K562 (cell line): ENCODE measurements around the gene MED16. TPM values are rescaled to one million over a fixed set of nuclear protein-coding genes. Genes with fewer than 3 reads are reported as not detected.
"Not testable (repeated sequence)": the region's sequence is repeated elsewhere in the genome, so short reads cannot be mapped to it uniquely, and the experiment has no call there.

Experiments
- ATAC-seq: fragments of 200-7000 bp; cut with Tn5 transposase; 3 replicates; pipeline ENCODE4 v1.9.1; 2020; ENCODE audit warnings: moderate library complexity
- BruUV-seq: library from RNA; stranded (reverse); fragments of 400-500 nt; replicated peaks from 2 replicates; lab custom pipeline; 2021; lab: Mats Ljungman, UMichigan
- CTCF ChIA-PET: fragments of 300-600 bp; formaldehyde crosslinking; extraction: SDS; loops from one replicate; lab custom pipeline; 2021; ENCODE audit warnings: low intra/inter-chr PET ratio; lab: Yijun Ruan, JAX
- POLR2A ChIA-PET: fragments of 300-600, 350-650 bp; sonication (Branson Sonifier 250); formaldehyde crosslinking; extraction: SDS; loops from one replicate; lab custom pipeline; 2021; ENCODE audit warnings: antibody characterized with exemption, inconsistent platforms; lab: Yijun Ruan, JAX
- DNase-seq, 4 experiments: peaks; one replicate each; pipeline versions ENCODE4 v3.0.0 to v3.0.0-alpha.2; 2011 to 2018; ENCODE audit warnings: low spot score in 3 of 4, mixed read lengths in 3 of 4; ENCODE audit errors: extremely low read depth in 1 of 4
- FAIRE-seq: peaks from 2 replicates; lab custom pipeline; 2011; peaks lifted over from hg19 to GRCh38; lab: Jason Lieb, UNC
- H2AFZ ChIP-seq: 2 replicates; pipeline ENCODE4 v1.6.0; 2011; ENCODE audit warnings: low read depth, low read length, control low read depth, inconsistent platforms
- H3K27ac ChIP-seq: fragments of 200-600 bp; 3 replicates; pipeline ENCODE4 v1.8.0; 2011; ENCODE audit warnings: low read depth, mild to moderate bottlenecking, control low read depth, inconsistent platforms, low read length, moderate library complexity, mixed read lengths; ENCODE audit errors: extremely low read depth
- H3K27me3 ChIP-seq, 2 experiments: fragments of 300-600 bp in 1 of 2; 2 replicates in 1 of 2; 3 replicates in 1 of 2; pipeline versions ENCODE4 v1.6.0 to v1.8.0; 2011; ENCODE audit warnings: inconsistent platforms in 2 of 2, low read length in 2 of 2, mild to moderate bottlenecking in 1 of 2, mixed read lengths in 1 of 2, moderate library complexity in 1 of 2; ENCODE audit not compliant: control insufficient read depth in 2 of 2, insufficient read depth in 2 of 2
- H3K36me3 ChIP-seq: fragments of 300-600 bp; 3 replicates; pipeline ENCODE4 v1.8.0; 2011; ENCODE audit warnings: mild to moderate bottlenecking, low read length, inconsistent platforms; ENCODE audit not compliant: control insufficient read depth, insufficient read depth
- H3K4me1 ChIP-seq, 2 experiments: fragments of 200-600 bp in 1 of 2; replicated peaks in 1 of 2; 2 replicates in 1 of 2; 3 replicates in 1 of 2; pipeline versions ENCODE4 v1.5.1 to v1.8.0; 2011; ENCODE audit warnings: inconsistent platforms in 2 of 2, low read length in 2 of 2, mild to moderate bottlenecking in 1 of 2, mixed read lengths in 1 of 2, moderate library complexity in 1 of 2; ENCODE audit not compliant: control insufficient read depth in 2 of 2, insufficient read depth in 2 of 2
- H3K4me2 ChIP-seq: 2 replicates; pipeline ENCODE4 v1.6.1; 2011; ENCODE audit warnings: low read length, control low read depth, inconsistent platforms, mixed read lengths; ENCODE audit not compliant: insufficient read depth
- H3K4me3 ChIP-seq: fragments of 200-600 bp; sonication (generic), shearing (Covaris generic); 2 replicates; pipeline ENCODE4 v1.5.1; 2016; ENCODE audit warnings: control low read depth, inconsistent platforms
- H3K79me2 ChIP-seq: fragments of 200-600 bp; 3 replicates; pipeline ENCODE4 v1.8.0; 2011; ENCODE audit warnings: low read length, inconsistent platforms; ENCODE audit not compliant: control insufficient read depth, insufficient read depth
- H3K9ac ChIP-seq, 2 experiments: 2 replicates each; pipeline versions ENCODE4 v1.6.0 to v1.6.1; 2011; ENCODE audit warnings: low read depth in 2 of 2, low read length in 2 of 2, control low read depth in 1 of 2, inconsistent platforms in 1 of 2, mild to moderate bottlenecking in 1 of 2, mixed read lengths in 1 of 2; ENCODE audit not compliant: insufficient read depth in 1 of 2
- H3K9me1 ChIP-seq: one replicate; pipeline ENCODE4 v1.6.0; 2011; ENCODE audit warnings: inconsistent platforms, mild to moderate bottlenecking, low read length, moderate library complexity; ENCODE audit not compliant: control insufficient read depth, insufficient read depth
- H3K9me3 ChIP-seq: replicated peaks from 2 replicates; pipeline ENCODE4 v1.5.1; 2011; ENCODE audit warnings: low read depth, low read length, inconsistent platforms; ENCODE audit not compliant: control insufficient read depth, insufficient read depth
- H4K20me1 ChIP-seq: replicated peaks from 2 replicates; pipeline ENCODE4 v1.6.1; 2011; ENCODE audit warnings: low read length, inconsistent platforms, mixed read lengths; ENCODE audit not compliant: control insufficient read depth, insufficient read depth
- ADNP ChIP-seq: fragments of 200-800 bp; sonication (Bioruptor generic); IDR thresholded peaks from 2 replicates; pipeline ENCODE4 v1.6.1; 2016; ENCODE audit warnings: missing genetic modification characterization, missing compliant biosample characterization
- BCOR ChIP-seq: fragments of 450-650 bp; IDR thresholded peaks from 2 replicates; pipeline ENCODE4 v1.6.1; 2016
- BHLHE40 ChIP-seq: IDR thresholded peaks from 2 replicates; pipeline ENCODE4 v1.6.1; 2011; ENCODE audit warnings: low read length, improper control_type of control experiment
- COPS2 ChIP-seq: fragments of 450-650 bp; conservative IDR thresholded peaks from 2 replicates; pipeline ENCODE4 v1.6.1; 2016; ENCODE audit warnings: mild to moderate bottlenecking, moderate library complexity
- KDM1A ChIP-seq, 2 experiments: fragments of 450-650 bp; IDR thresholded peaks; 2 replicates each; pipeline ENCODE4 v1.6.1; 2016; ENCODE audit warnings: mild to moderate bottlenecking in 2 of 2
- PKNOX1 ChIP-seq: fragments of 450-650 bp; IDR thresholded peaks from 2 replicates; pipeline ENCODE4 v1.6.1; 2016
- PTBP1 ChIP-seq: fragments of 200-400 bp; formaldehyde crosslinking; IDR thresholded peaks from 2 replicates; pipeline ENCODE4 v1.6.1; 2017; ENCODE audit warnings: low read depth, low read length
- RBM25 ChIP-seq: fragments of 200-400 bp; formaldehyde crosslinking; IDR thresholded peaks from 2 replicates; pipeline ENCODE4 v1.6.1; 2018; ENCODE audit warnings: low read length, low read depth, moderate library complexity; ENCODE audit not compliant: severe bottlenecking
- SMARCA4 ChIP-seq: fragments of 450-650 bp; IDR thresholded peaks from 2 replicates; pipeline ENCODE4 v1.6.1; 2016
- ZNF3 ChIP-seq: fragments of 250-450 bp; sonication (Bioruptor Pico); IDR thresholded peaks from 2 replicates; pipeline ENCODE4 v1.5.0; 2021; ENCODE audit warnings: mild to moderate bottlenecking, moderate library complexity
- ZNF75A ChIP-seq: fragments of 450-650 bp; formaldehyde crosslinking; IDR thresholded peaks from 2 replicates; pipeline ENCODE4 v1.4.0; 2020; ENCODE audit warnings: mild to moderate bottlenecking
- WGBS: fragments of 100-300 bp; shearing (Covaris generic); methylation state at CpG from one replicate; pipeline ENCODE4 v1.1.6; 2016; ENCODE audit warnings: low coverage, mixed read lengths; ENCODE audit not compliant: insufficient coverage; ENCODE audit errors: missing lambda C conversion rate; 5-methylcytosine and 5-hydroxymethylcytosine counted together
- in situ Hi-C: fragments of 300-500 bp; cut with MboI; formaldehyde crosslinking; loops from 4 replicates; pipeline ENCODE4 v1.15.0; 2018; ENCODE audit warnings: inconsistent platforms, mixed read lengths
- intact Hi-C: fragments of 100-400 bp; cut with micrococcal nuclease; formaldehyde crosslinking; loops from 2 replicates; pipeline ENCODE4 v1.14.2; 2022
- polyA plus RNA-seq, 8 experiments: library from polyadenylated mRNA; depleted of rRNA in 4 of 8; stranded (reverse) in 5 of 8; unstranded in 3 of 8; fragments of >200 nt; fragmentation: Nextera tagmentation in 2 of 8; fragmentation: Illumina TruSeq in 1 of 8; extraction: Ambion mirVana in 2 of 8; extraction: Trizol in 1 of 8; gene quantifications; 2 replicates each; pipeline versions ENCODE4 v1.2.1 to v1.2.3, GENCODE V29; 2011 to 2014; ENCODE audit warnings: inconsistent platforms in 1 of 8, missing spikeins in 1 of 8
- total RNA-seq, 7 experiments: library from RNA; depleted of rRNA in 6 of 7; stranded (reverse); fragments of >200 nt in 6 of 7; fragmentation: Illumina TruSeq in 2 of 7; extraction: Trizol in 2 of 7; gene quantifications; 2 replicates each; pipeline versions ENCODE4 v1.2.1 to v1.2.3, GENCODE V29; 2011 to 2021; ENCODE audit warnings: low replicate concordance in 1 of 7
- TF ChIP-seq, protein P1 (sequence below): fragments of 450-650 bp; IDR thresholded peaks from one replicate; pipeline ENCODE4 v1.6.1; 2018; ENCODE audit warnings: mild to moderate bottlenecking, moderate library complexity; ENCODE audit not compliant: partially characterized antibody

Gene MED16
- total and polyA plus RNA-seq, 9 of the 15 experiments (the other 6 are each of a cell fraction or from before 2014, with no cell fraction given): 0.89 to 59.9 (median 8.6) TPM

GRCh38 chr19:854549-854948 lies 38.4 kb downstream of the MED16 start (continued):
- TF ChIP-seq COPS2 (no peak), SMARCA4 (no peak), BHLHE40 (no peak), ZNF75A (no peak), RBM25 (no peak)
- TF ChIP-seq, protein P1, sequence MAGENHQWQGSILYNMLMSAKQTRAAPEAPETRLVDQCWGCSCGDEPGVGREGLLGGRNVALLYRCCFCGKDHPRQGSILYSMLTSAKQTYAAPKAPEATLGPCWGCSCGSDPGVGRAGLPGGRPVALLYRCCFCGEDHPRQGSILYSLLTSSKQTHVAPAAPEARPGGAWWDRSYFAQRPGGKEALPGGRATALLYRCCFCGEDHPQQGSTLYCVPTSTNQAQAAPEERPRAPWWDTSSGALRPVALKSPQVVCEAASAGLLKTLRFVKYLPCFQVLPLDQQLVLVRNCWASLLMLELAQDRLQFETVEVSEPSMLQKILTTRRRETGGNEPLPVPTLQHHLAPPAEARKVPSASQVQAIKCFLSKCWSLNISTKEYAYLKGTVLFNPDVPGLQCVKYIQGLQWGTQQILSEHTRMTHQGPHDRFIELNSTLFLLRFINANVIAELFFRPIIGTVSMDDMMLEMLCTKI: no peak

GRCh38 chr19:853614-854220 lies 39.3 kb downstream of the MED16 start:
- H2AFZ ChIP-seq, BruUV-seq, H3K4me2 ChIP-seq, H3K4me3 ChIP-seq, CTCF ChIA-PET, H4K20me1 ChIP-seq, in situ Hi-C loops, ATAC-seq, intact Hi-C loops, H3K79me2 ChIP-seq, H3K36me3 ChIP-seq, H3K27me3 ChIP-seq, H3K27ac ChIP-seq, H3K9ac ChIP-seq, H3K9me3 ChIP-seq, FAIRE-seq: not testable (repeated sequence)
- 81% methylated on average over 9 of the region's 17 CpGs for WGBS
- POLR2A ChIA-PET: interaction anchor here (0.6 kb wide), 1 partner anchor 301 kb away, joined by 3 read pairs; no protein-coding TSS in a partner anchor
- TF ChIP-seq ZNF3 (CRISPR knock-in tag) (peak; percentile 72), ADNP (tag) (peak; percentile 49; the same call in 1 of the 2 replicates), RBM25 (peak; percentile 71), PTBP1 (peak; percentile 82; the same call in 1 of the 2 replicates), BCOR (0 out of 2 replicates have a peak, but pooled peaks have one; percentile 26), KDM1A (IDR thresholded peaks at IDR 0.05) (0 out of 4 replicates have a peak, but pooled peaks of 1 of the 2 experiments have one; percentile 21), PKNOX1 (0 out of 2 replicates have a peak, but pooled peaks have one; percentile 10)
- TF ChIP-seq, all 486 proteins: peak for 7; not testable (repeated sequence) for 479
- H3K9me1 ChIP-seq, DNase-seq: not testable (repeated sequence)
- peaks cover 5 to 43% of the 10 kb centered on the region in 2 experiments; a peak in 3 of 5 replicates for H3K4me1 ChIP-seq
